ENCODE data around the gene CCDC137.

CCDC137 gene

DNA sequence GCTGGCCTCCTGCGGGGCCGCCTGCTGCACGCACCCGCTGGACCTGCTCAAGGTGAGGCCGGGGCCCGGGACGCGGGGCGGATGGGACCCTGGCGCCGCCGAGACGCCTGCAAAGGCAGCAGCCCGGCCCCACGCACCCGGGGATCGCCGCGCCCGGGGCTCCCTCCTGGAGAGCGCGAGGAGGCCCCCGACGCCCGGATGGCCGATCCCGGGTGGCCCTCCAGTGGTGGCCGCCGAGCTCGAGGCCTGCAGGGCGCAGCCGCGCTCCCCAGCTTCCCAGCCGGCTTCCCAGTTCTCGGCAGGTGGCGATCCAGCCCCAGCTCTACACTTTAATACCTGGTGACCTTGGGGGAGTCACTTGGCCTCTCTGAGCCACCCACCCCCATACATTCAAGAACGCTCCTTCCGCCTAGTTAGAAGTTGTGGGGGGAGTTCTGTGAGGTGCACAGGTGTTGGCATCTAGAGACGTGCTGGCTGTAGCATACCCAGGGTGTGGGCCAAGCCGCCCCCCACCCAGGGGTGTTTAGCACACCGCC is 46.0 kb downstream of the CCDC137 start:
- TF ChIP-seq, protein P1, sequence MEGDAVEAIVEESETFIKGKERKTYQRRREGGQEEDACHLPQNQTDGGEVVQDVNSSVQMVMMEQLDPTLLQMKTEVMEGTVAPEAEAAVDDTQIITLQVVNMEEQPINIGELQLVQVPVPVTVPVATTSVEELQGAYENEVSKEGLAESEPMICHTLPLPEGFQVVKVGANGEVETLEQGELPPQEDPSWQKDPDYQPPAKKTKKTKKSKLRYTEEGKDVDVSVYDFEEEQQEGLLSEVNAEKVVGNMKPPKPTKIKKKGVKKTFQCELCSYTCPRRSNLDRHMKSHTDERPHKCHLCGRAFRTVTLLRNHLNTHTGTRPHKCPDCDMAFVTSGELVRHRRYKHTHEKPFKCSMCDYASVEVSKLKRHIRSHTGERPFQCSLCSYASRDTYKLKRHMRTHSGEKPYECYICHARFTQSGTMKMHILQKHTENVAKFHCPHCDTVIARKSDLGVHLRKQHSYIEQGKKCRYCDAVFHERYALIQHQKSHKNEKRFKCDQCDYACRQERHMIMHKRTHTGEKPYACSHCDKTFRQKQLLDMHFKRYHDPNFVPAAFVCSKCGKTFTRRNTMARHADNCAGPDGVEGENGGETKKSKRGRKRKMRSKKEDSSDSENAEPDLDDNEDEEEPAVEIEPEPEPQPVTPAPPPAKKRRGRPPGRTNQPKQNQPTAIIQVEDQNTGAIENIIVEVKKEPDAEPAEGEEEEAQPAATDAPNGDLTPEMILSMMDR (IDR thresholded peaks at IDR 0.05; ENCODE audit: insufficient read depth, low read depth, low read length, missing control alignments), result peak; percentile 14
- peak overlapping the region; percentile 80 for H3K4me3 ChIP-seq (ENCODE audit: low read depth, low read length)
- no peak for DNase-seq (ENCODE audit: low read depth)

DNA sequence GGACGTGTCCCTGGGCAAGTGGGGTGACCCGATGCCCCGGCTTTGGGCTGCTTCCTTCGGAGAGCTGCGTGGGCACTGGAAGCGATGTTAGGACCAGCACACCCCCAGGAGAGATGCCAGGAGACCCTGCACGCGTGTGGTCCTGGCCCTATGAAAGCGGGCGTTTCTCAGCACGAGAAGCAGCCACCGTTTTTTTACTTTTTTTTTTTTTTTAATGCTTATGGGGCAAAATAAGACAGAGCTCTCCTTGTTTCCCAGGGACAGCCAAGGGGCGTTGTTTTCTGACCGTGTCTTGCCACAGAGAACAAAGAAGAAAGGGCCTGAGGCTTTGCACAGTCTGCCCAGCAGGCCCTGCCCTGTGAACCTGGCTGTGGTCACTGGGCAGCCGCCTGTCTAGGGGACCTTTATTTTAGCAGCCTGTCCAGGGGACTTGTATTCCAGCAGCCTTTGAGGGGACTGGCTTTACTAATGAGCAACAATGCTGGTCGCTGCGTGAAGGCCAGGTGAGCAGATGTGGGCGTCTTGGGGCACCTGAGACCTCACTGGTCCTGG is 46.5 kb downstream of the CCDC137 start:
- TF ChIP-seq, protein P1 (IDR thresholded peaks at IDR 0.05; ENCODE audit: insufficient read depth, low read depth, low read length, missing control alignments), result no peak
- peak overlapping the region; percentile 80 for H3K4me3 ChIP-seq (ENCODE audit: low read depth, low read length)
- DNase-seq (ENCODE audit: low read depth), result no peak

DNA sequence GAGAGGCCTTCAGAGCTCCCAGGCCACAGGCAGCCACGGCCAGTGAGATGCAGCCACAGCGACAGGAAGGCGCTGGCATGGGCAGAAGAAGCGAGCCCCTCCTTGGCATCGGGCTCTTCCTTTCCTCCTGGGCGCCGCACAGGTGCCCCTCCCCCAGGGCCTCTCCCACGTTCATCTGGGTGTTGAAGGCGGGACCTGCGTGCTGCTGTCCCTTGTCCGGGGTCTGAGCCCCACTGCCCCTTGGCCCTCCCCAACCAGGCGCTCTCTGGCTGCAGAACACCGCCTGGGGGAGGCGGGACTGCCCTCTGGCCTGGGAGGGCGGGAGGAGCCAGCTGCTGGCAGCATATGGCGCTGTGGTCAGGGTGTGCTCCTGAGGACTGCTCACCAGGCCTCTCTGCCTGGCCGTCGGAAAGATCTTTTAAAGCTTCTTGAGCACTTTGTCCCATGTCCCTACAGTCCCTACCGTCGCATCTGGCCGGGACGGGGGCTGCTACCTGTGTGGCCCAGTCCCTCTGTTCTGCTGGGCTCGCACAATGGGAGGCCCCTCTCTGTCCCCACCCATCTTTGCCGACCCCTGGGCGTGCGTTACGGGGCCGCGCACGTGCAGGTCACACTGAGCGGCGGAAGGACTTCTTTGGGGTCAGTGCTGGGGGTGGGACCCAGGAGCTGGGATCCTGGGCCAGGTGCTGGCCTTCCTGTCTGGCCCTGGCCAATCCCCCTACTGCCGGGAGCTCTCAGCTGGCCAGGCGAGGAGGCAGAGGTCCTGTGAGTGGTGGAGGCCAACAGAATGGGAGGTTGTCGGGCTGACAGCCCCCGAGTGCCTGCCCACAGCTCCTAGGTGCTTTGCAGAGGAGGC is 47.2 kb downstream of the CCDC137 start:
- TF ChIP-seq, protein P1 (IDR thresholded peaks at IDR 0.05; ENCODE audit: insufficient read depth, low read depth, low read length, missing control alignments), result no peak
- DNase-seq (ENCODE audit: low read depth), result no peak
- no peak overlapping the region; the same call in 1 of the 2 replicates for H3K4me3 ChIP-seq (ENCODE audit: low read depth, low read length)

DNA sequence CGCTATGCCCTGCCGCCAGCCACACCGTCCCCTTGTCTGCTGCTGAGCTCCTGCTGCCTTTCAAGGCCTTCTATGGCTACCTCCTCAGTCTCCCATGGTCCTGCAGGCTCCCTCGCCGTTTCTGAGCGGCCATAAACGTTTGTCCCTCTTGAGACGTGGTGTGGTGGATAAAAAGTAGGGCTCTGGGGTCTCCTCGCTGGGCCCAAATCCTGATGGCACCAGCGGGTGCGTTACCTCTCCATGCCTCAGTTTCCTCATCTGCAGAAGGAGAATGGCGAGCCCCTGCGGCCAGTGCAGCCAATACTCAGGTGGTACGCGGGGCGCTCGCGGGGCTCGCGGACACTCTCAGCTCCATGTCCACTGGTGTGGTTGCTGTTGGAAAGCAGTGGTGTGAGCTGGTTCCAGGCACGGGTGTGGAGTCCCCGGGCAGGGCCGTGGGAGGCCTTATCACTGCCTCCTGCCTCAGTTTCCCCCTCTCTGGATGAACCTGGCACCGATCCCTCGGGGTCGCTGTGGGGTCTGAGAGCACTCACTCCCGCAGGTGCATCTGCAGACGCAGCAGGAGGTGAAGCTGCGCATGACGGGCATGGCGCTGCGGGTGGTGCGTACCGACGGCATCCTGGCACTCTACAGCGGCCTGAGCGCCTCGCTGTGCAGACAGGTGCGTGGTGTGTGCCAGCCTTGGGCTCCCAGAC is 48.0 kb downstream of the CCDC137 start:
- TF ChIP-seq, protein P1 (IDR thresholded peaks at IDR 0.05; ENCODE audit: insufficient read depth, low read depth, low read length, missing control alignments), result no peak
- H3K4me3 ChIP-seq (ENCODE audit: low read depth, low read length), result no peak overlapping the region

DNA sequence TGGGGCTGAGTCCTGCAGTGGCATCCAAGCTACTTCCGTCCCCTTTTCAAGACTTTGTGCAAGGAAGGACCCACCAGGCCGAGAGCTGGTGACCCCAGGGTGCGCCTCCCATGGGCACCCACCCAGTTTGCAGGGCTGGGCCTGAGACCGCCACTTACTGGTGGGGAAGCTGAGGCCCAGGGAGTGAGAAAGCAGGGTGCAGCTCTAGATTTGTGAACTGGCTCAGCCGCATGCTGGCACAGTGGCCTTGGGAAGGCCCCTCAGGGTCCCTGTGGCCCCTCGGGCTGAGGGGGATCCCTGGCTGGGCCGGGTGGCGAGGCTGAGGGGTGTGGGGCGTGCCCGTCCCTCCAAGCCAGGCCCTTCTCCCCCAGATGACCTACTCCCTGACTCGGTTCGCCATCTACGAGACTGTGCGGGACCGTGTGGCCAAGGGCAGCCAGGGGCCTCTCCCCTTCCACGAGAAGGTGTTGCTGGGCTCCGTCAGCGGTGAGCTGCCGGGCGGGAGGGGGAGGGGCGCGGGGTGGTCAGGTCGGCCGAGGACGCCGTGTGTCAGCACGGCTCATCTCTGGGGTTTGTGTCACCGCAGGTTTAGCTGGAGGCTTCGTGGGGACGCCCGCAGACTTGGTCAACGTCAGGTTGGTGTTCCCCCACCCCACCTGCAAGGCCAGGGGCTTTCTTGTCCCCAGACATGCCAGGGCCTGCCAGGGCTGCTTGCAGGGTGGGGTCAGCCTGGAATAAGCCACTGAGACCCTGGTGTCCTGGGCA is 48.8 kb downstream of the CCDC137 start:
- no peak overlapping the region for H3K4me3 ChIP-seq (ENCODE audit: low read depth, low read length)
- TF ChIP-seq, protein P1 (IDR thresholded peaks at IDR 0.05; ENCODE audit: insufficient read depth, low read depth, low read length, missing control alignments), result no peak
- no peak for DNase-seq (ENCODE audit: low read depth)

More for the DNA sequence above, 48.0 kb downstream of the CCDC137 start:
- no peak for DNase-seq (ENCODE audit: low read depth)
